CD4-positive, alpha-beta T cell (primary cell): ENCODE measurements around the gene CNTN4. TPM values are rescaled to one million over a fixed set of nuclear protein-coding genes. Genes with fewer than 3 reads are reported as not detected.

Experiments
- ATAC-seq: fragments of 200-7000 bp; cut with Tn5 transposase; one replicate; pipeline ENCODE4 v1.10.0; 2022; ENCODE audit warnings: mild to moderate bottlenecking; ENCODE audit not compliant: poor library complexity
- CTCF ChIA-PET: fragments of 350-600 bp; sonication (Branson Sonifier 250); formaldehyde crosslinking; loops from one replicate; lab custom pipeline; 2021; ENCODE audit warnings: antibody characterized with exemption, inconsistent platforms; lab: Charles Lee
- POLR2A ChIA-PET: fragments of 350-600 bp; sonication (Branson Sonifier 250); formaldehyde crosslinking; loops from one replicate; lab custom pipeline; 2021; ENCODE audit warnings: antibody characterized with exemption, inconsistent platforms; lab: Charles Lee
- DNase-seq, 14 experiments: peaks; one replicate each; pipeline ENCODE4 v3.0.0-alpha.2; 2013 to 2020; ENCODE audit warnings: mixed read lengths in 2 of 14
- H3K27ac ChIP-seq, 2 donors: one replicate each; pipeline versions ENCODE4 v1.5.1 to v1.7.0; 2013; ENCODE audit warnings: low read length in 2 of 2, low read depth in 1 of 2, mild to moderate bottlenecking in 1 of 2
- H3K27me3 ChIP-seq, 2 experiments: 1 replicate in 1 of 2; 2 replicates in 1 of 2; pipeline versions ENCODE4 v1.6.1 to v1.7.0; 2013; ENCODE audit warnings: low read length in 2 of 2, control low read depth in 1 of 2, mild to moderate bottlenecking in 1 of 2, moderate library complexity in 1 of 2; ENCODE audit not compliant: insufficient read depth in 2 of 2, control insufficient read depth in 1 of 2
- H3K36me3 ChIP-seq: one replicate; pipeline ENCODE4 v1.6.1; 2013; ENCODE audit warnings: low read length, control low read depth; ENCODE audit not compliant: insufficient read depth
- H3K4me1 ChIP-seq: one replicate; pipeline ENCODE4 v1.6.1; 2013; ENCODE audit warnings: low read length, control low read depth; ENCODE audit not compliant: insufficient read depth
- H3K4me3 ChIP-seq: one replicate; pipeline ENCODE4 v1.5.1; 2013; ENCODE audit warnings: mild to moderate bottlenecking, low read length, moderate library complexity
- H3K9me3 ChIP-seq, 2 experiments: 1 replicate in 1 of 2; 2 replicates in 1 of 2; pipeline versions ENCODE4 v1.6.1 to v1.7.0; 2013; ENCODE audit warnings: low read length in 2 of 2, mild to moderate bottlenecking in 2 of 2, control low read depth in 1 of 2, moderate library complexity in 1 of 2; ENCODE audit not compliant: control insufficient read depth in 1 of 2, insufficient read depth in 1 of 2
- H3K27ac Mint-ChIP-seq: one replicate; pipeline ENCODE4 v1.8.0; 2020; ENCODE audit warnings: mixed read lengths
- H3K27me3 Mint-ChIP-seq: one replicate; pipeline ENCODE4 v1.8.0; 2021; ENCODE audit warnings: mixed read lengths
- H3K36me3 Mint-ChIP-seq: one replicate; pipeline ENCODE4 v1.8.0; 2021; ENCODE audit warnings: low read depth, mixed read lengths
- H3K4me1 Mint-ChIP-seq: one replicate; pipeline ENCODE4 v1.8.0; 2021; ENCODE audit warnings: low read depth, mixed read lengths
- H3K4me3 Mint-ChIP-seq: one replicate; pipeline ENCODE4 v1.8.0; 2020; ENCODE audit warnings: mild to moderate bottlenecking, mixed read lengths
- H3K9me3 Mint-ChIP-seq: one replicate; pipeline ENCODE4 v1.8.0; 2020; ENCODE audit warnings: mixed read lengths
- CTCF ChIP-seq: fragments of 200-600 bp; IDR thresholded peaks from one replicate; pipeline ENCODE4 v1.8.0; 2022; ENCODE audit warnings: antibody characterized with exemption, mild to moderate bottlenecking
- intact Hi-C, 2 experiments: fragments of 100-400 bp; cut with DNase I in 1 of 2; cut with micrococcal nuclease in 1 of 2; formaldehyde crosslinking; loops; one replicate each; pipeline versions ENCODE4 v1.15.1 to v1.9.0; 2023 to 2025; cut with DNase I, micrococcal nuclease
- total RNA-seq, 174 experiments: library from RNA in 2 of 174; stranded (reverse) in 2 of 174; gene quantifications; one replicate each; pipeline ENCODE4 v1.2.3 and lab custom pipeline; 2021 to 2026

The CNTN4 gene
- total RNA-seq, 2 experiments from 2014 or later: not detected

GRCh38 chr3:2268779-2269178 lies 170.1 kb downstream of the CNTN4 start:
- ChIA-PET CTCF (no interaction called here), POLR2A (no interaction called here)
- H3K4me1 ChIP-seq: no peaks in the 10 kb centered on the region
- DNase-seq (no peak), ATAC-seq (no peak)
- TF ChIP-seq CTCF: no peak
- no peak overlapping the region for H3K4me3 ChIP-seq
- no peaks in the 10 kb centered on the region for H3K27me3 ChIP-seq
- no peaks in the 10 kb centered on the region for H3K9me3 ChIP-seq
- H3K9me3 Mint-ChIP-seq: no peaks in the 10 kb centered on the region
- no peaks in the 10 kb centered on the region for H3K27me3 Mint-ChIP-seq
- no peak overlapping the region for H3K27ac ChIP-seq
- no peaks in the 10 kb centered on the region for H3K36me3 ChIP-seq
- no peaks in the 10 kb centered on the region for H3K4me1 Mint-ChIP-seq
- H3K27ac Mint-ChIP-seq: no peak overlapping the region
- H3K36me3 Mint-ChIP-seq: no peaks in the 10 kb centered on the region
- intact Hi-C loops: no loop called here
- H3K4me3 Mint-ChIP-seq: no peak overlapping the region

- TF ChIP-seq CTCF: no peak
- CTCF ChIA-PET: no interaction called here
- POLR2A ChIA-PET: no interaction called here
- Mint-ChIP-seq H3K9me3 (no peaks in the 10 kb centered on the region), H3K4me1 (no peaks in the 10 kb centered on the region), H3K27me3 (no peaks in the 10 kb centered on the region), H3K36me3 (no peaks in the 10 kb centered on the region), H3K27ac (no peak overlapping the region), H3K4me3 (no peak overlapping the region)
- H3K36me3 ChIP-seq: no peaks in the 10 kb centered on the region
- DNase-seq (no peak), ATAC-seq (no peak)
- intact Hi-C loops: no loop called here
- H3K27ac ChIP-seq: no peak overlapping the region
- no peaks in the 10 kb centered on the region for H3K27me3 ChIP-seq
- peaks cover 0 to 3% of the 10 kb centered on the region in 2 experiments for H3K9me3 ChIP-seq
- H3K4me3 ChIP-seq: no peak overlapping the region
- no peaks in the 10 kb centered on the region for H3K4me1 ChIP-seq
Observed at GRCh38 chr3:2274526-2274925, 175.9 kb downstream of the CNTN4 start.

GRCh38 chr3:2283818-2284217 lies 185.2 kb downstream of the CNTN4 start:
- ATAC-seq (no peak), DNase-seq (no peak)
- no peak for TF ChIP-seq CTCF
- no peak overlapping the region for H3K27ac ChIP-seq
- Mint-ChIP-seq H3K36me3 (no peaks in the 10 kb centered on the region), H3K4me1 (no peaks in the 10 kb centered on the region), H3K9me3 (no peaks in the 10 kb centered on the region), H3K27ac (no peak overlapping the region), H3K4me3 (no peak overlapping the region), H3K27me3 (no peaks in the 10 kb centered on the region)
- H3K36me3 ChIP-seq: no peaks in the 10 kb centered on the region
- H3K9me3 ChIP-seq: no peaks in the 10 kb centered on the region
- ChIA-PET POLR2A (no interaction called here), CTCF (no interaction called here)
- H3K27me3 ChIP-seq: no peaks in the 10 kb centered on the region
- H3K4me1 ChIP-seq: no peaks in the 10 kb centered on the region
- no peak overlapping the region for H3K4me3 ChIP-seq
- intact Hi-C loops: no loop called here
